ENCODE measurements around the gene FOXG1.

Gene FOXG1

DNA sequence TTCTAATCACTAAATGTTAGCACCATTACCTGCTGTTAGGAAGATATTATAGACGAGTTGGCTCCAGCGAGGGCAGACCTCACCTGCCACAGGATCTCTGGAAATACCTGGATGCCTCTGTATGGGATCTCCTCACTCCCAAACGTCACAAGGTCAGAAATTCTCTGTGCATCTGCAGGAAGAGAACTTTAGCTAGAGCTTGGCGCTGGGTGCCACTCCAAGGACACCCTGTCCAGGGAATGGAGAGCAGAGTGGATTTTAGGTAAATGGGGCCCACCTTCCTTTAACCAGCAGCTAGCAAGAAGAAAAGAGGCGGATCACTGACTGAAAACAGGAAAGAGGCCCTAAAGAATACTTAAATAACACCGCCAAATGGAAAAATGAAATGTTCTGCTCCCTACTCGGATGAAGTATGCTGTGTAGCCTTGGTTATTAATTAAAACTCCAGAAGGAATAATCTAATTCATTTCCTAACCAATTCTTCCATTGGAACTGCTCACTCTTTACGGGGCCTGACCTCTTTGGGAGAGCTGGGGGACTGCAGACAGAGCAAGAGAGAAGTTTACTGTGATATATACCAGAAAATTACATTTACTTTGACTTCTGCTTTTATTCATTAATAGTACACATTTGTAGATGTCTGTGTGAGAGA lies 4.2 kb upstream of the FOXG1 start:
- ATAC-seq (no peak), DNase-seq (no peak)

DNA sequence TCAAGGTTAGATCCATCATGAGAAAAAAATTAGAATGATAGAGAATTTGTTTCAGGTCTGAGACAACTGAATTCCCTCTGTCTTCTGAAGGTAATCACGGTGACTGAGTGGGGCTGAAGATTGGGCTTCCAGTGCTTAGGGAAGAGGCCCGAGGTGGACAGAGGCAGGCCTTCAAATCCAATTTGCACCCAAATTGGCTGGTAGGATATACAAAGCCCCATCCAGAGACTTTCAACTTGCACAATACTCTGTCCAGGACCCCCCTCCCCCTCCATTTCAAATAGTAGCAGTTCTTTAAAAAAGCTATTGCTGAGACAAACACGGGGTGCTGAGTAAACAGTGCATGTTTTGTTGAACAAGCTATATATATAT lies 3.6 kb upstream of the FOXG1 start:
- ATAC-seq (no peak), DNase-seq (no peak)

DNA sequence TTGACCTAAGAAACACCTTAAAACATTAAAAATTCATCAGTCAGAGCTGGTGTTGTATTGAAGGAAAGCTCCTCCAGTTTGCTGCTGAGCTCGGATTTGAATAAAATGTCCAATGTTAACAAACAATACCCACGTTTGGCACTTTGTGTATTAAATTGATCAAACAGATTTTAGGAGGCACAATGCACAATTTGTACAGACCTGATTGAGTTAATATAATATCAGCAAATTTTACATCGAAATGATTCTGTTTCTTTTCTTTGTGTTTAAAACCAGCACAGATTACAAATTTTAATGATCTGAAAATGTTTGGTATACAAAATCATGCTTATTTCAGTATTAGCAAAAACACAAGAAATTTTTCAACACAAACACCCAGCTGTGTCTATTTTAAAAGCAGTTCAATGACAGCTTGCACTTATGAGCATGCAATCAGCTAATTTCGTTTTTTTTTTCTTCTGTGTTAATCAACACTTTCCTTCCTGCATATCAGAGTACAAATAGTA lies 2.8 kb upstream of the FOXG1 start:
- ATAC-seq, result no peak

DNA sequence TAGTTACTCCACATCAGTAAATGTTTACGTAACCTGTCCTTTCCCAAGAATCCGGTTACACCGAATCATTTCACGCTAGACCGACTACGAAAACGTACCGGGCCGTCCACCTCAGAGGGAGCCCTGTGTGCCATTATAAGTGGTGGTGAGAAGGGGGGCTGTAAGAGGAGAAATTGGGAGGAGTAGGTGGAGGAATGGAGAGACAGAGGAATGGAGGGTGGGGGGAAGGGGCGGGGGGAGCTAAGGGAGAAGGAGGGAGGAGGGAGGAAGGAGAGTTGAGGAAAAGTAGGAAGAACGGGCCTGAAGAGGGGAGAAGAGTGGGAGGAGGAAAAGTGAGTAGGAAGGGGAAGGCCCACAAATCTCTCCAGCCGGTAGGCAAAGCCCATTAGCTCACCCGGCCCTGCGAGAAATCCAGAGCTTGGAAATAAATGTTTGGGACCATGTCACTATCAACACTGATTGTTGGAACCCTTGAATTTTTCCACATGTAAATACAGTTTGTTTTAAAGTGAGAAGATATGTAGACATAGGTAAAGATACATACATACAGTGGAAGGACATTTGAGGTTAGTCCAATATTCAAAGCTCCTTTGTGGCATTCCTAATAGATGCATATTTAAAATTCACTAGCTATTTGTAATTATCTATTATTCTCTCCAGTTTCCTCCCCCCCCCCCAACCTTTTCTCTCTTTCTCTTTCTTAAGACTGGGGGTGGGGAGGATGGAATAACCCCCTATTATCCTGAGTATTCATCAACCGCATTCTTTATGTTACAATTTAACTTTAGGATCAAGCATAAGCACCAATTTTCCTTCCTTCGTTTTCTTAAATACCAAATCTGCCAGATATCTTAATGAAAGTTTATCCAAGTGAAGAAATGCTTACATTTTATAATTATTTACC lies 2.1 kb upstream of the FOXG1 start:
- DNase-seq (no peak), ATAC-seq (no peak)

More for the DNA sequence above, 2.8 kb upstream of the FOXG1 start:
- no peak for DNase-seq

DNA sequence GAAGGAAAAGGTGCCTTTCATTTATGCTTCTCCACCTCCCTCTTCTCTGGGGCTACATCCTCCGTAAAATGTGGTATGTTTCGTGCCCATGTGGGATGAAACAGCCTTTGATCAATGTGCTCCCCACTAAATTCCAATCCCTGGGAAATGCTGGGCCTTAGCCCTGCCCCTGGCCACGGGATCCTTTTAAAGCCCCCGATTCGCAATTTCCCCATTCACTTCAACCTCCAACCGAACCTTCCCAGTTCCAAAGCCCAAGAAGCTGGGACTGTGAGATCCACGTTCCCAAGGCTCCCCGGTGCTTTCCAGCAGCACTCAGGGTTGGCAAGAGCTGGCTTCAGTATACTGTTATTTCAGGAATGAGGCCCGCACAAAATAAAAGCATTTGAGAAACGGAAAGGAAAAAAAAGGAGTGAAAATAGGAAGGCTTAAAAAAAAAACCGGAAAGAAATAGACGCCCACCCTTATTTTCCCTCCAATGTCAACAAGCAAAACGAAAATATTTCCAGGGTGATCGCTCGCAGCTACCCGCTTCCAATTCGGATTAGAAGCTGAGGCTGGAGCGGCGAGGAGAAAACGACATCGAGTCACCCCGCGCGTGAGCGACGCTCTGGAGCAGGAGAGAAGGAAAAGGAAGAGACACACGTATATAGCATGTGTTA lies 1.3 kb upstream of the FOXG1 start:
- no peak for ATAC-seq
- DNase-seq, result no peak

DNA sequence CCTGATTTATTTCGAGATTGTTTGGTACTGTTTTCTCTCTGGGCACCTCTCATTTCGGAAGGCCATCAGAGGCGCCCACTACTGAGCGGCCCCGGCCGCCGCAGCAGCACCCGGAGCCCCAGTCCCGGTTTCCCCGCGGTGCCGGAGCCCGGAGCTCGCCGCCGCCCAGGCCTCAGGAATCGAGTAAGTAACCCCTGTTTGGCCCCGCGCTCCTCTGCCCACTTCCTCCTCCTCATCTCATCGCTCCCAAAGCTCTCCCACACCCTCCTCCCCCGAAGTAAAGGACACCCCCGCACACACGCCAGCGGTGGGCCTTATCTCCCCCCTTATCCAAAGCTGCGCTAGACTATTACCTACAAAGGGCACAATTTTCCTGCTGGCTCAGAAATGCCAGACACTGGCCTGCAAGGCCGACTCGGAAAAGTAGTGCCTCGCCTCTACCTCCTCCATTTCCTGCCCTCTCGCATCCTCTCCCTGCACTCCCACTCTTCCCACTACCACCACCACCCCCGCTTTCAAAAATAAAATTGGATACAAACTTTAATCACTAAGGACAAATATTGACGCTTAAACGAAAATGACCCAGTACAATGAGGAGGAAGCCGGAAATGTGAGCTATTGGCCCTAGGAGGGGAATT lies 637 bp upstream of the FOXG1 start:
- no peak for DNase-seq
- ATAC-seq, result no peak

DNA sequence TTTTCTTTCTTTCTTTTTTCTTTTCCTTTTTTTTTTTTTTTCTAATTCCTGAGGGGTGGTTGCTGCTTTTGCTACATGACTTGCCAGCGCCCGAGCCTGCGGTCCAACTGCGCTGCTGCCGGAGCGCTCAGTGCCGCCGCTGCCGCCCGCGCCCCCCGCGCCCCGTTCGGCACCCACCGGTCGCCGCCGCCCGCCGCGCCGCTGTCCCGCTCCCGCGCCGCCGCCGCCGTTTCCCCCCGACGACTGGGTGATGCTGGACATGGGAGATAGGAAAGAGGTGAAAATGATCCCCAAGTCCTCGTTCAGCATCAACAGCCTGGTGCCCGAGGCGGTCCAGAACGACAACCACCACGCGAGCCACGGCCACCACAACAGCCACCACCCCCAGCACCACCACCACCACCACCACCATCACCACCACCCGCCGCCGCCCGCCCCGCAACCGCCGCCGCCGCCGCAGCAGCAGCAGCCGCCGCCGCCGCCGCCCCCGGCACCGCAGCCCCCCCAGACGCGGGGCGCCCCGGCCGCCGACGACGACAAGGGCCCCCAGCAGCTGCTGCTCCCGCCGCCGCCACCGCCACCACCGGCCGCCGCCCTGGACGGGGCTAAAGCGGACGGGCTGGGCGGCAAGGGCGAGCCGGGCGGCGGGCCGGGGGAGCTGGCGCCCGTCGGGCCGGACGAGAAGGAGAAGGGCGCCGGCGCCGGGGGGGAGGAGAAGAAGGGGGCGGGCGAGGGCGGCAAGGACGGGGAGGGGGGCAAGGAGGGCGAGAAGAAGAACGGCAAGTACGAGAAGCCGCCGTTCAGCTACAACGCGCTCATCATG lies 654 bp downstream of the FOXG1 start:
- ATAC-seq (no peak), DNase-seq (no peak)

DNA sequence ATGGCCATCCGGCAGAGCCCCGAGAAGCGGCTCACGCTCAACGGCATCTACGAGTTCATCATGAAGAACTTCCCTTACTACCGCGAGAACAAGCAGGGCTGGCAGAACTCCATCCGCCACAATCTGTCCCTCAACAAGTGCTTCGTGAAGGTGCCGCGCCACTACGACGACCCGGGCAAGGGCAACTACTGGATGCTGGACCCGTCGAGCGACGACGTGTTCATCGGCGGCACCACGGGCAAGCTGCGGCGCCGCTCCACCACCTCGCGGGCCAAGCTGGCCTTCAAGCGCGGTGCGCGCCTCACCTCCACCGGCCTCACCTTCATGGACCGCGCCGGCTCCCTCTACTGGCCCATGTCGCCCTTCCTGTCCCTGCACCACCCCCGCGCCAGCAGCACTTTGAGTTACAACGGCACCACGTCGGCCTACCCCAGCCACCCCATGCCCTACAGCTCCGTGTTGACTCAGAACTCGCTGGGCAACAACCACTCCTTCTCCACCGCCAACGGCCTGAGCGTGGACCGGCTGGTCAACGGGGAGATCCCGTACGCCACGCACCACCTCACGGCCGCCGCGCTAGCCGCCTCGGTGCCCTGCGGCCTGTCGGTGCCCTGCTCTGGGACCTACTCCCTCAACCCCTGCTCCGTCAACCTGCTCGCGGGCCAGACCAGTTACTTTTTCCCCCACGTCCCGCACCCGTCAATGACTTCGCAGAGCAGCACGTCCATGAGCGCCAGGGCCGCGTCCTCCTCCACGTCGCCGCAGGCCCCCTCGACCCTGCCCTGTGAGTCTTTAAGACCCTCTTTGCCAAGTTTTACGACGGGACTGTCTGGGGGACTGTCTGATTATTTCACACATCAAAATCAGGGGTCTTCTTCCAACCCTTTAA lies 1.5 kb downstream of the FOXG1 start:
- DNase-seq (no peak), ATAC-seq (no peak)

DNA sequence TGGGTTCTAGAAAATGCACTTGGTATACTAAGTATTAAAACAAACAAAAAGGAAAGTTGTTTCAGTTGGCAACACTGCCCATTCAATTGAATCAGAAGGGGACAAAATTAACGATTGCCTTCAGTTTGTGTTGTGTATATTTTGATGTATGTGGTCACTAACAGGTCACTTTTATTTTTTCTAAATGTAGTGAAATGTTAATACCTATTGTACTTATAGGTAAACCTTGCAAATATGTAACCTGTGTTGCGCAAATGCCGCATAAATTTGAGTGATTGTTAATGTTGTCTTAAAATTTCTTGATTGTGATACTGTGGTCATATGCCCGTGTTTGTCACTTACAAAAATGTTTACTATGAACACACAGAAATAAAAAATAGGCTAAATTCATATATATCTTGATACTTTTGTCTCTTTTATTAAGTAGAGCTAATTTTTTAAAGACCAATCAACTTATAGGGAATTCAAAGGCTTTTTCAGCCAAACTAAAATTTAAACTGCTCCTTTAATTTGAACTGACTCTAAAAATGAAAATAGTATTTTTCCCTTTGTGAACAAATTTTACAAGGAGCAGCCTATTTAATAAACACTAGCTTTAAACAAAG lies 2.8 kb downstream of the FOXG1 start:
- DNase-seq (no peak), ATAC-seq (no peak)

DNA sequence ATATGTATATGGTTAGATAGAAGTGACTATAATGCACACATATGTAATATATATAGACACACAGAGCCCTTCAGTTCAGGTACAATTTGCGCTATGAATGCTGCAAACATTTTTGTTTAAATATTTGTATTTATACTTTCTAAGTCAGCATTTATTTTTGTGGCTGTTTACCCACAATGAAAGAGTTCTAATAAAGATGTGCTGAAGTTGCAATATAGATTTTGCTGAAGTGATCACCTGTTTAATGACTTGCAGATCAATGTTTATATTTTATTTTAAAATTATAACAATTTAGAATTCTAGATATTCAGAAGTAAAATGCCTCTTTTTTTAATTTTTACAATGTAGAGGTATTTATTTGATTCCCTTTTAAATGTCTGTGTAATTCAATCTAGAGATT lies 3.5 kb downstream of the FOXG1 start:
- no peak for DNase-seq
- ATAC-seq, result no peak

DNA sequence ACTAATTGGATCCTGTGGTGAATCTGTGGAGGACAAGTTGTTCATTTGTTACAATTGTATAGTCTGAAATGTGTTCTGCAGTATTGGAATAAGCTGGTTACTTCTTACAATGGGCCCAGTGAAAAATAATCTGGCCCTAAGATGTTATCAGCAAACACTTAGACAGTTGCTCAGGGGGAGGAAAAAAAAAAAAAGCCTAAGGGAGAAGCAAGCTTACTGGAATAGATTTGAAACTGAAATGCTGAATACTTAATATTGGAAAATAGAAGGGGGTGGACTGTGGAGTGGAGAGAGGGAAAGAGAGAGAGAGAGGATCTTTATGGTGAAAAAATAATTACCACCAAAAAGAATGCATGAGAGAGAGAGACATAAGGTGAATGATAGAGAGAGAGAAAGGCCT lies 4.0 kb downstream of the FOXG1 start:
- ATAC-seq (no peak), DNase-seq (no peak)

DNA sequence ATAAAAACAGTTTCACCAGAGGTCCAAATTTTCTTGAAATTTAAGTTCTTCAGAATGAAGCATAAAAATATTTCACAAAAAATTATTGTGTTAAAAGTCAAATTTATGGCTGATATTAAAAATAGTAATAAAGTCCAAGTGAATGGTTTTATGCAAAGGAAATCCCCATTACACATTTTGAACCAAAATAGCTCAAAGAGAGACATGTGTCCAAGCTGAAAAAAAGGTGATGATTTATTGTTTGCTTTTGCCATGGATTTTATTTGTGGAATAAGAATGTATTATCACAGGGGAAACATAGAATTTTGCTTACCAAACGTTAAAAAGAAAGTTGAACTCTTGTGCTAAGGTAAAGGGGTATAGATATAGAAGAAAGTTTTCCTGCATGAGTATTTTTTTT lies 4.6 kb downstream of the FOXG1 start:
- ATAC-seq (no peak), DNase-seq (no peak)

DNA sequence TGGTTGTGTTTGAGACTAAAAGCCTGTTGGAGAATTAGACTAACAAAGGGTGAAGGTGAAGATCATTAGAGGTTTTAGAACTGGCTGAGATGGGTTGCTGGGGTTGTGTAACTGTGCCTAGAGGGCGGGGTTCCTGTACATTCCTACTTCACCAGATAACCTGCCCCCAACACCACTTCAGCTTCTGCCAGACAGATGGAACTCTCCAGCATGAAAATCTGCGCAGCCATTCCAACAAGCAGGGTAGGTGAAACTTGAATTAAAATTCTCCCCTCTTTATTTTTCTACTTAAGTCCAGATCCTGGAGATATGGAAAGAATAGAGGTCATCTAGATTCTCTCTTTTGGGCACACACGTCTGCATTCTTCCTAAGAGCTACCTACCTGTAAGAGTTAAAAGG lies 6.0 kb downstream of the FOXG1 start:
- ATAC-seq (no peak), DNase-seq (no peak)

DNA sequence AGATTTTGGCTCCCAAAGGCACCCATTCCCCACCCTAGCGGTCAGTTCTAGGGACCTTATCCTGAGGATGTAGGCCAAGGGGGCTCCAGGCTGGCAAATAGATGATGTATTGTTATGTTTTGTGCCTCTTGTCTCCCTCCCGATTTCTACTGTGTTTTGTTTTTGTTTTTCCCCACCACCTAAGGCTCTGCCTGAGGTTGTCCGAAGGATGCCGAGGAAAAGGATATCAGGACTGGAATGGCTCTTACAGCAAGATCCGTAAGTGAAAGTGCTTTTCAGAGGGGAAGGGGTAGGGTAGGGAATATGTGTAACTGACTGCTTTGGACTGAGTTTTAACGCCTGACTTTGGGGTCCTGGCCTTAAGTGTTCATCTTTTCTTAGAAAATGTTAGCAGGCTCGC lies 6.6 kb downstream of the FOXG1 start:
- DNase-seq, result no peak
- ATAC-seq, result no peak

DNA sequence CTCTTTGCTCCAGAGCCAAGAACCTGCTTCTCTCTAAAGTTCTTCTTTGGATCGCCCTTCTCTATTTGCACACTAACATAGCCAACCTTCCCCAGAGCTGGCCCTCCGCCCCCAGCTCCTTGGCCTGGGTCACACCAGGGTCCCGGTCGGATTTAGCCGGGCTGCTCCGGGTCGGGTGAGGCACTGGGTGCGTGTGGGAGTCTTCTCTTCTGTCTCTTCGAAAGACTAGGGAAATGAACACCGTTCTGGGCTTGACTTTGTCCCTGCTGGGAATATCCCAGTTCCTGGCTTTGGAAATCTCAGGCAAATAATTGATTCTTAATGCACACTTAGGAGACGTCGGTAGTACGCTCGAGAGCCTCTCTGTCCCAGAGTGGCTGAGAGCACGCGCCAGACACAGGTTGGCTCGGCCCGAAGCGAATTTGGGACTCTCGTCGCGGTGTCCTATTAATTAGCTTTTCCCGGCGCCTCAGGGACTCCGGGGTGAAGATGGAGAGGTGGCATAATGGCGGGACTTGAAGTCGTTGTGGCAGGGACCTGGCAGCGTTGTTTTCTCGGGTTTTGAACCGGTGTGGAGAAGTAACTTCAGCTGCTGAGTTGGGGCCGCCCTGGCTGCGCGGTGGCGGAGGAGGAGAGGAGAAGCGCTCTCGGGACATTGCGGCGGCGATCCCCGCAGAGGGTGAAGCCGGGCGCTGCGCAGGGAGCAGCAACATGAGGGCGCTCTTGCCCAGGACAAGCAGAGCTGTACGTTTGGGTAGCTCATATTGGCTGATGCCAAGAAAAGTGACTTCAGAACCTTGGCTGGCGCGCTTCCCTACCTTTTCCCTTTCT lies 7.5 kb downstream of the FOXG1 start:
- no peak for DNase-seq
- ATAC-seq, result no peak

DNA sequence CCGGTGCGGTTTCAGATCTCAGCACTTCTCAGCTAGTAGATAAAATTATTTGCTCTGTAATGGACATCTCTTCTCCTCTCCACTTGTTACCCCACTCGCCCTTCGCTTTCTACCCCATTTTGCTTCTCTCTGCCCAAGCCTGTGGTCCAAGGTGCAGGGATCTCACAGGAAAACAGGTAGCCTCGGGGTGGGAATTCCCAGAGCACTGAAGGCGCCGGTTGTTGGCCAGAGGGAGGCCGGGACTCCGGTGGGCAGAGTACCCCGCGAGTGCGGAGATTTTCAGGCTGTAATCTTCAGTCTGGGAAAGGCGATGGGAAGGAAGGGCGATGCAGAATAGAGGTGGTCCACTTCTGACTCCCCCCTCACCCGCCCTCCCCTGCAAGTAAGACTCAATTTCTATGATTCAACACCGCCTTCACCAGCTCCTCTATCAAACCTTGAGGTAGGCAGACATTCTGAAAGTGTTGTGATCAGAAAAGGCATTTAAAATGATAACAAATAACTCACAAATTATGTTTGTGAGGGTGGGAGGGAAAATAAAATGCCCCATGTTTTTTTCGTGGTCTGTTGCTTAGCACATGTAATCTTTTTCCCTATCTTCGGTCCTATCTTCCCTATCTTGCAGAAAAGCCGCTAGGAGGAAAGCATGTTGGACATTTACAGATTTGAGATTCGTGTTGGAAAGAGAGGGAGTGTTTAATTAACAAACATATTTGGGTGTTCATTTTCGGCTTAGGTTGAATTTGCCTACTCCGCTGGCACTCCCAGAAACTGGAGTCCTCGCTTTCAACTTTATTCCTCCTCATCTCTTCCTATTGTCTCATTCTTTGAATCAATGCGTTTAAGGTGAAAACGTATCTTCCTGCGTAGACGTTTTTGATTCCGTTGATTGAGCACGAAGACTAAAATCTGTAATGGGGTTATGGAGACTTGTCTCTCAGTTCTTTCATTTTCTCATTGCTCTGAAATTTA lies 8.5 kb downstream of the FOXG1 start:
- no peak for ATAC-seq
- DNase-seq, result no peak

DNA sequence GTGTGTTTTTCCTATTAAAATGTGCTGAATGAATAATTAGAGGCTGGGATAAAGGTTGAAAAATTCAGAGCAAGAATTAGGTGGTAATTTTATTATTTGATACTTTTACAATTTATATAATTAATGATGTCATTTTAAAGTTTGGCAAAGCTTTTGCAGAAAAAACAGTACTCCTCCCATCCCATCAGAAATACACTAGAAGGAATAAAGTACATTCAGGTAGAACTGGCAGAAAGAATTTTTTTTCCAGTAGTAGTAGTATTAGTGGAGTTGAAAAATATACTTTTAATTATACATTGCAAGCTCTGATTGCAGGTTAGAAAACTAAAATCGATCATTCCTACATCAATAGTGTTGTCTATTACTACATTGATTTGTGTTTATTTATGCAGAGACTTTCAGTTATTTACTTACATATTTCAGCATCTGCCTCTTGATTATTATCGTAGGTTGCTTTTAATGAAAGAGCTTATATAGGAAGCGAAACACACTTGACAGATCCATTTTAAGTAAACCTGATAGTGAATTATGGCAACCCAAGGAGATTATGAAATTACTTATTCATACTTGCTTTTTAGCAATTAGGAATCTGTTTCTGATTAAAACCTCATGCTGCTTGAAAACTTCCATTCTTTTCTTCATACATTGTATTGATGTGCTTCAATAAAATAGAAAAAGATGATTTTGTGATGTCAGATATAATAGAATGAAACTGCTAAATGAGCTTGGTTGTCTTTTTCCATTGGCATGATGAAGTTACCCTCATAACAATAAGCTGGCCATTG lies 10.1 kb downstream of the FOXG1 start:
- no peak for ATAC-seq
- DNase-seq, result no peak
